Left lung (tissue), 10 donors: ENCODE data around the gene P2RY6. TPM values are rescaled to one million over a fixed set of nuclear protein-coding genes. Genes with fewer than 3 reads are reported as not detected.
A peak's percentile ranks its signal among the peaks of the same experiment; 100 is the strongest.

Experiments
- ATAC-seq: fragments of 200-7000 bp; cut with Tn5 transposase; one replicate; pipeline ENCODE4 v1.9.1; 2020; ENCODE audit warnings: moderate library complexity
- DNase-seq, 4 donors: peaks; one replicate each; pipeline ENCODE4 v3.0.0-alpha.2; 2013 to 2020
- H3K27ac ChIP-seq, 2 donors: fragments of 200-600 bp; sonication (generic) in 1 of 2; one replicate each; pipeline versions ENCODE4 v1.5.0 to v1.8.0; 2020 to 2021
- H3K27me3 ChIP-seq, 2 donors: fragments of 200-600 bp; sonication (generic) in 1 of 2; one replicate each; pipeline versions ENCODE4 v1.5.0 to v1.8.0; 2020 to 2021
- H3K36me3 ChIP-seq, 2 donors: fragments of 200-600 bp; sonication (generic) in 1 of 2; one replicate each; pipeline versions ENCODE4 v1.5.0 to v1.8.0; 2020 to 2021
- H3K4me1 ChIP-seq, 2 donors: fragments of 200-600 bp; one replicate each; pipeline ENCODE4 v1.8.0; 2021
- H3K4me3 ChIP-seq, 2 donors: fragments of 200-600 bp; sonication (generic) in 1 of 2; one replicate each; pipeline versions ENCODE4 v1.5.0 to v1.8.0; 2020 to 2021; ENCODE audit warnings: mild to moderate bottlenecking in 1 of 2
- H3K9me3 ChIP-seq, 2 donors: fragments of 200-600 bp; sonication (generic) in 1 of 2; one replicate each; pipeline versions ENCODE4 v1.5.0 to v1.8.0; 2020 to 2021
- CTCF ChIP-seq, 2 donors: fragments of 200-600 bp; sonication (generic) in 1 of 2; IDR thresholded peaks; one replicate each; pipeline versions ENCODE4 v1.5.0 to v1.8.0; 2021; ENCODE audit warnings: antibody characterized with exemption in 2 of 2
- intact Hi-C, 2 donors: fragments of 100-400 bp; cut with DNase I; formaldehyde crosslinking; loops; one replicate each; pipeline versions ENCODE4 v1.11.2 to v1.14.2; 2022
- polyA plus RNA-seq, 6 donors: library from polyadenylated mRNA; unstranded; fragments of 120-200 nt; gene quantifications; one replicate each; pipeline ENCODE4 v1.2.1, GENCODE V29; 2013; ENCODE audit not compliant: insufficient read length in 6 of 6
- total RNA-seq, 2 donors: library from RNA; stranded (reverse); fragmentation: NEBNext Ultra II Directional; extraction: Animal tissue kit (Norgen Biotek cat#: 25700); gene quantifications; one replicate each; pipeline ENCODE4 v1.2.1, GENCODE V29; 2021
- donor health status: DM: no; HTN: yes; CAD: no.
- donor health status: DM: no; HTN: no; CAD: no.

The P2RY6 gene
- total and polyA plus RNA-seq, 8 donors, result 0.87 to 4.8 (median 1.9) TPM

DNA sequence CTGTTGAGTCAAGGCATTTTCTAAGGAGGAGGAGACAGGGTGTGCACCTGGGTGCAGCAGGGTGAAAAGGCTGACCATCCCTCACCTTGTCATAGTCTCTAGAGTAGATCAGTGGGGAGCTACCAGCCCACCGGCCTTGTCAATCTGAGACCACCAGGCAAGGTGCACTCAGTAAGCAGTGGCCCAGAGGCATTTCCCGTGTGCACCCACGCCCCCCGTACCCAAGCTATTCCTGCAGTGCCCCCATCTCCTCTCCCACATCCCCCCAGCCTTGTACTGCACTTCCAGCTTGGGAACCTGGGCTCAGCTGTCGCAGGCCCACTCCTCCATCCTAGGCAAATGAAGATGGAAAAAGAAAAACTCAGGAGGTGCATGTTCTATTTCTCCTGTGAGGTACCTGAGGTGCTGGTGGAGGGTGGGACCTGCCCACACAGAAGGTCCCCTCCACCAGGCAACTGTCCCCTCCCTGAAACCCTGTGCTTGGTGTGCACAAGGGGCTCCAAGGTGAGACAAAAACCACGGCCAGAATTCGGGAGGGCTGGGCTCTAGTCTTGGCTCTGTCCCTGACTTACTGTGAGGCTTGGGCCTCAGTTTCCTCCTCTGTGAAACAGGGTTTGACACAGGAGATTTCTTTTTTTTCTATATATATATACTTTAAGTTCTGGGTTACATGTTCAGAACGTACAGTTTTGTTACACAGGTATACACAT, 45.7 kb upstream of the P2RY6 start:
- no peak overlapping the region for H3K27ac ChIP-seq
- no peaks in the 10 kb centered on the region for H3K9me3 ChIP-seq
- peaks cover 0 to 10% of the 10 kb centered on the region in 2 donors for H3K36me3 ChIP-seq
- no peak for ATAC-seq
- TF ChIP-seq CTCF (IDR thresholded peaks at IDR 0.05), result no peak
- peaks cover 0 to 17% of the 10 kb centered on the region in 2 donors for H3K4me1 ChIP-seq
- peak in 1 of 4 donors; percentile 13 for DNase-seq
- H3K27me3 ChIP-seq, result no peaks in the 10 kb centered on the region
- intact Hi-C loops, result no loop called here
- no peak overlapping the region for H3K4me3 ChIP-seq

- TF ChIP-seq CTCF (IDR thresholded peaks at IDR 0.05), result no peak
- Histone ChIP-seq H3K9me3 (no peaks in the 10 kb centered on the region), H3K36me3 (peaks cover 0 to 10% of the 10 kb centered on the region in 2 donors), H3K27me3 (no peaks in the 10 kb centered on the region), H3K4me3 (no peak overlapping the region), H3K4me1 (peaks cover 0 to 15% of the 10 kb centered on the region in 2 donors), H3K27ac (no peak overlapping the region)
- DNase-seq (peak in 3 of 4 donors; percentile 61 to 85 (median 82)), ATAC-seq (peak; percentile 91)
- intact Hi-C loops, result no loop called here
Observed at GRCh38 chr11:73227571-73228211, 44.4 kb upstream of the P2RY6 start.

- H3K4me1 ChIP-seq, result peaks cover 0 to 15% of the 10 kb centered on the region in 2 donors
- intact Hi-C loops, result no loop called here
- no peak overlapping the region for H3K4me3 ChIP-seq
- H3K9me3 ChIP-seq, result no peaks in the 10 kb centered on the region
- peaks cover 0 to 10% of the 10 kb centered on the region in 2 donors for H3K36me3 ChIP-seq
- DNase-seq (peak in 1 of 4 donors; percentile 27), ATAC-seq (no peak)
- H3K27me3 ChIP-seq, result no peaks in the 10 kb centered on the region
- no peak for TF ChIP-seq CTCF (IDR thresholded peaks at IDR 0.05)
- H3K27ac ChIP-seq, result no peak overlapping the region
Observed at GRCh38 chr11:73228268-73229134, 43.6 kb upstream of the P2RY6 start.

- Histone ChIP-seq H3K4me3 (no peak overlapping the region), H3K4me1 (peaks cover 0 to 7% of the 10 kb centered on the region in 2 donors), H3K9me3 (no peaks in the 10 kb centered on the region), H3K27ac (no peak overlapping the region), H3K27me3 (no peaks in the 10 kb centered on the region), H3K36me3 (peaks cover 0 to 15% of the 10 kb centered on the region in 2 donors)
- ATAC-seq (no peak), DNase-seq (peak in 2 of 4 donors; percentile 31 to 56)
- no peak for TF ChIP-seq CTCF (IDR thresholded peaks at IDR 0.05)
- intact Hi-C loops, result no loop called here
Observed at GRCh38 chr11:73229321-73229895, 42.7 kb upstream of the P2RY6 start.
